ENCODE data around the gene RPS6KA3. TPM values are rescaled to one million over a fixed set of nuclear protein-coding genes. Genes with fewer than 3 reads are reported as not detected.

The RPS6KA3 gene
- 10 to 100 TPM; 39.5 to 90.3 (median 55.1) TPM for total RNA-seq

- ATAC-seq (ENCODE audit: low FRiP score) (peak; percentile 87), DNase-seq (ENCODE audit: low spot score) (peak; percentile 73)
- TF ChIP-seq, protein P1, sequence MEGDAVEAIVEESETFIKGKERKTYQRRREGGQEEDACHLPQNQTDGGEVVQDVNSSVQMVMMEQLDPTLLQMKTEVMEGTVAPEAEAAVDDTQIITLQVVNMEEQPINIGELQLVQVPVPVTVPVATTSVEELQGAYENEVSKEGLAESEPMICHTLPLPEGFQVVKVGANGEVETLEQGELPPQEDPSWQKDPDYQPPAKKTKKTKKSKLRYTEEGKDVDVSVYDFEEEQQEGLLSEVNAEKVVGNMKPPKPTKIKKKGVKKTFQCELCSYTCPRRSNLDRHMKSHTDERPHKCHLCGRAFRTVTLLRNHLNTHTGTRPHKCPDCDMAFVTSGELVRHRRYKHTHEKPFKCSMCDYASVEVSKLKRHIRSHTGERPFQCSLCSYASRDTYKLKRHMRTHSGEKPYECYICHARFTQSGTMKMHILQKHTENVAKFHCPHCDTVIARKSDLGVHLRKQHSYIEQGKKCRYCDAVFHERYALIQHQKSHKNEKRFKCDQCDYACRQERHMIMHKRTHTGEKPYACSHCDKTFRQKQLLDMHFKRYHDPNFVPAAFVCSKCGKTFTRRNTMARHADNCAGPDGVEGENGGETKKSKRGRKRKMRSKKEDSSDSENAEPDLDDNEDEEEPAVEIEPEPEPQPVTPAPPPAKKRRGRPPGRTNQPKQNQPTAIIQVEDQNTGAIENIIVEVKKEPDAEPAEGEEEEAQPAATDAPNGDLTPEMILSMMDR (IDR thresholded peaks at IDR 0.05): no peak
Measured at GRCh38 chrX:20266810-20267606, at the start of gene RPS6KA3. Gene RPS6KA3, minus strand, starts transcription at chrX:20266909. Its CDS starts 277 bp downstream, at chrX:20266632.

DNA sequence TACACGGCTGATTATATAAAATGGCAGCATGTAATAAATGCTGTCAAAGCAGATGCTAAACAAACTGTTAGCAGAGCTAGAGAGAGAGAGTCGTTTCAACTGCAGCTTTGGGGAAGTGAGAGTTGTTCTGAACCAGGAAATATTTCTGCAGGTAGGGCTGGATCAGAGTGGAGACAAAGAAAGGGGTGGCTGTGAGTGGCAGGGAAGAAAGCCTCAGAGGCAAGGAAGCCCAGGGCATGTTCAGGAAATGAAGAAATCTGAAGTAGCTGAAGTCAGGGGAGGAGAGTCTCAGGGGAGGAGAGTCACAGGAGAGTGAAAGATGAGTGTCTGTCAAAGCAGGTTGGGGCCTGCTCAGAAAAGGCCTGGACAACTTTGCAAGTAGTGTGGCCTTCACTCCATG is 48.4 kb upstream of the RPS6KA3 start:
- no peak for DNase-seq (ENCODE audit: low spot score)
- TF ChIP-seq, protein P1 (IDR thresholded peaks at IDR 0.05): no peak
- ATAC-seq (ENCODE audit: low FRiP score): no peak

DNA sequence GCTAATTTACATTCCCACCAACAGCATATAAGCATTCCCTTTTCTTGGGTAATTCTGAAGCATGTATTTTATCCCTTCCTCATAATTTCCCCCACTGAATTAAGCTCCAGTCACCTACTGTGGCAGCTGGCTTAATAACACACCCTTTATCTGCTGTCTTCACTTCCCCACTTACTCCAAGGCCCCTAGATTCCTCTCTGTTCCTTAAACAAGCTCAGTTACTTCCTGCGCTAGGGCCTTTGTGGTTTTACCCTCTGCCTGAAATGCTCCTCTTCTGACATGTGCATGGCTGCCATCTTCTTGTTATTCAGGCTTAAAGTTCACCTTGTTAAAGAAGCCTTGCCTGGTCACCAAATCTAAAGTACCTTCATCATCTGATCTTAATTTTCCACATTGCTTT is 47.2 kb upstream of the RPS6KA3 start:
- DNase-seq (ENCODE audit: low spot score) (no peak), ATAC-seq (ENCODE audit: low FRiP score) (no peak)
- TF ChIP-seq, protein P1 (IDR thresholded peaks at IDR 0.05): no peak

DNA sequence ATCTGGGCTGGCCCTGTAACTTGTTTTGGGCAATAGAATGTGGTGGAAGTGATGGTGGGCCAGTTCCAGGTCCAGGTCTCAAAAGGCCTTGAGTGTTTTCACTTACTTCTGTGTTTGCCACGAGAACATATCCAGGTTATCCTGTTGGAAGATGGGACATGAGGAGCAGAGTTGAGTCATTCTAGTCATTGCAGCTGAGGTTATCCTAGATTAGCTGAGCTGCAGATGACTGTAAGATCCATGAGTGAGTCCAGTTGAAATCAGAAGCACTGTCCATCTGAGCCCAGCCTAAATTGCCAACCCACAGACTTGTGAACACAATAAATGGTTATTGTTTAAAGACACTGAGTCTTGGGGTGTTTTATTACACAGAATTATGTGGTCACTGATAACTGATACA is 45.3 kb upstream of the RPS6KA3 start:
- ATAC-seq (ENCODE audit: low FRiP score) (no peak), DNase-seq (ENCODE audit: low spot score) (no peak)

DNA sequence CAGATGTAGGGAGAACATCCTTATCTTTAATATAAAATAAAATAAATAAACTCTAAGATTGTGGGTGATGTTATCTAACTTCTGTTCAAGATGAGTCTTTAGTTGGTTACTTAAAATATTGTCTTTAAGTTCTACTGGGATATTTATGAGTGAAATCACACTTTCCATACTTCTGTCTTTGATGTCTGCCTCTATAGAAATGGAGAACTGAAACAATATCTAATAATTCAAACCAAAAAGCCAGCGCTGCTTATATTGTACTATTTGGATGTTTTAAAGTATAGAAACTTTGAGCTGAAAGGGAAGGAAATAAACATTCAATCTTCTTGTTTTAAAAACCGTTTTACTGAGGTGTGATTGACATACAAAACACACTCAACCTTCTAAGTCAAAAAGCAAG is 44.8 kb upstream of the RPS6KA3 start:
- DNase-seq (ENCODE audit: low spot score): no peak
- TF ChIP-seq, protein P1 (IDR thresholded peaks at IDR 0.05): no peak
- ATAC-seq (ENCODE audit: low FRiP score): no peak

More for the DNA sequence above, 45.3 kb upstream of the RPS6KA3 start:
- TF ChIP-seq, protein P1 (IDR thresholded peaks at IDR 0.05): no peak

DNA sequence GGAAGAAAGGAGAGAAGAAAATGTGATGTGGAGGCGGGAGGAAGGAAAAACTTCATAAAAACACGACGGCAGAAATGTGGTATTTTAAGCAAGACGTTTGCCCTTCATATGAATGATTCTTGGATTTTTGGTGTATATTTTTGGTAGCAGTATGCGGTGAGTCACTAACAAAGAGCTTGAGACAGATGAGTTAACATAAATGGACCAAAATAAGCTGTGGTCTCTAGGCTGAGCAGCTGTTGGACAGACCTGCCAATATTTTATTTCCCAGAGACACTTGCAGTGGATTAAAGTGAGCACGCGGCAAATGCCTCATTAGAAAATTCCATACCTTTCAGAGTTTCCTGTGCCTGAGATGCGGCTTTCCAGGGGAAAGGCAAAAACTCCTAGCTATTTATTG is 43.1 kb upstream of the RPS6KA3 start:
- no peak for ATAC-seq (ENCODE audit: low FRiP score)
- TF ChIP-seq, protein P1 (IDR thresholded peaks at IDR 0.05): no peak

DNA sequence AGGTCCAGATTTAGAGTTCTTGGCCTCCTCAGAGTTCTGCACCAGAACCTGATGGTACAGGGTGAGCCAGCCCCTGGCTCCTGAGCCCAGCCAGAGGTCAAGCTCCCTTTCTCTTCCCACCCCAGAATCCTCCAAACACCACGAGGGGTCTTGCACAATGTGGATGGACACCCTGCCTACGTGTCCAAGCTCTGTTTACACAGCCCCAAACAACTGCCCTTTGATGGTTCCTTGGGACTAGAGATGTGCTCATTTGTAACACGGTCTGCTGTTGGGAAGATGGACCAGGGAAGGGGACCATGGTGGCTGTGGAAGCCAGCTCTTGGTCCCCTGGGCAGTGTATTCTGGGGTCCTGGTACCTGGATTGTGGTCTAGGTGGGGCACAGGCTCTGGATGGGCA is 40.0 kb upstream of the RPS6KA3 start:
- TF ChIP-seq, protein P1 (IDR thresholded peaks at IDR 0.05): no peak
- DNase-seq (ENCODE audit: low spot score) (no peak), ATAC-seq (ENCODE audit: low FRiP score) (no peak)

More for the DNA sequence above, 43.1 kb upstream of the RPS6KA3 start:
- no peak for DNase-seq (ENCODE audit: low spot score)

All from omental fat pad (tissue), 4 donors.